GM19043 (cell line): ENCODE data around the gene CERKL.

Experiments
- ATAC-seq: cut with Tn5 transposase; IDR thresholded peaks from one replicate; pipeline ENCODE4 v1.9.1; 2021; ENCODE audit warnings: low read depth; ENCODE audit not compliant: unreplicated experiment

Gene CERKL

GRCh38 chr2:181578829-181579228 is 78.1 kb downstream of the CERKL start:
- ATAC-seq, result no peak

DNA sequence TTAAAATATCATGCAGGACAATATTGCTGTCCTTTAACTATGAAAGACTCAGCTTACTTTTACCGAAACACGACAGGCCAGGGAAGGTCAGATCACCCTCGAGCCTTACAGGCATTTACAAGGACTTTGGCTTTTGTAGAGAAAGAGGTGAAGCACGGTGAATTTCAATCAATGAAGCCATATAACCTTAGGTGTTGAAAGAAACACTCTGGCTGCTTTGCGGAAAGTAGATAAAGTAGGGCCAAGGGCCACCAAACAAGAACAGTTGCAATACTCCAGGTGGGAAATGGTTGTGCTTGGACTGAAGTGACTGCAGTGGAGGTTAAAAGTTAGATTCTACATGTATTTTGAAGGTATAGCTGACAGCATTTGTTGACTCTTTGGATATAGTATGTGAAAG is 80.5 kb downstream of the CERKL start:
- no peak for ATAC-seq

- ATAC-seq, result no peak
These were observed 81.3 kb downstream of the CERKL start for GRCh38 chr2:181575650-181576025.

DNA sequence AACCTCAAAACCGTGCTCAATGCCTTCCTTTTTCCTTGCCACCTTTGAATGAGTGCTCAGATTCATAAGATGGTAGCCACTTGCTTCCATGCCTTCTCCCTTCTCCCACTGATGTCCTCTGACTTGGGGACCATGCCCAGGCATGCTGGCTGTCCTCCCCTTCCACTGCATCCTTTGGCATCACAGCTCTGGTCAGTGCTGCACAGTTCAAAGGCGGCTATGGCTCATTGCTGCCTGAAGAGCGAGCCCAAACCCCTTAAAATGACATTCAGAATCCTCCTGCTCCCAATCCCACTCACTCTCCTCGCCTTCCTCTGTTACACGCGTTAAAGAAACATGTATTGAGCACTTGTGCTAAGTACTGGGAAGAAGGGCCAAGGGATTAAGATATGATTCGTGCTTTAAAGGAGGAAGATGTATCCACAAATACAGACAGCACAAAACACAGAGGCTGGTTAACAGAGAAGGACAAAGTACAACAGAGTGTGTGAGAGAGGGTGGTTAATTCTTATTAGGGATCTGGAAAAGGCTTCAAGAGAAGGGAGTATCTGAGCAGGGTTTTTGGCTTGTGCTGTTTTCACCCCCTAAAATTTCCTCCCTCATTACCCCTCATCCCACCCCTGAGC is 81.8 kb downstream of the CERKL start:
- ATAC-seq, result no peak

DNA sequence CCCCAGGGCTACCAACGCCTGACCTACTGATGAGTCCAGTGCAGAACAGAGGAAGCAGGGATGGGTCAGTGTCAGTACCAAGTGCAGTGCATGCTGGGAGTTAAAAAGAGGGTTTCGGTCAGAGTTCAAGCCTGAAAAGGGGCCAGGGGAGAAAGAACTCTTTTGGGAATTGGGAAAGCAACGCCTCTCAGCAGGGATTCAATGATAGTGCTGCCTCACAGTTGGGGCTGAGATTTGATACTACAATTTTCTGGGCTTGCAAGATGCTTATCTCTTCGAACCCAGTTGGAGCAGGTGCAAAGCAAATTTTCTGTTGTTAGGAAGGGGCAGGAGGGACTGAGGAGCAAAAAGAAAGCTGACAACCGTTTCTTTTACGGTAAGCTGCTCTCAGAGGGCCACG is 82.6 kb downstream of the CERKL start:
- ATAC-seq, result no peak

- no peak for ATAC-seq
These were observed 83.7 kb downstream of the CERKL start for GRCh38 chr2:181573140-181573736.

GRCh38 chr2:181570833-181571661 is 85.9 kb downstream of the CERKL start:
- no peak for ATAC-seq

- ATAC-seq, result no peak
These were observed 86.8 kb downstream of the CERKL start for GRCh38 chr2:181570059-181570458.

DNA sequence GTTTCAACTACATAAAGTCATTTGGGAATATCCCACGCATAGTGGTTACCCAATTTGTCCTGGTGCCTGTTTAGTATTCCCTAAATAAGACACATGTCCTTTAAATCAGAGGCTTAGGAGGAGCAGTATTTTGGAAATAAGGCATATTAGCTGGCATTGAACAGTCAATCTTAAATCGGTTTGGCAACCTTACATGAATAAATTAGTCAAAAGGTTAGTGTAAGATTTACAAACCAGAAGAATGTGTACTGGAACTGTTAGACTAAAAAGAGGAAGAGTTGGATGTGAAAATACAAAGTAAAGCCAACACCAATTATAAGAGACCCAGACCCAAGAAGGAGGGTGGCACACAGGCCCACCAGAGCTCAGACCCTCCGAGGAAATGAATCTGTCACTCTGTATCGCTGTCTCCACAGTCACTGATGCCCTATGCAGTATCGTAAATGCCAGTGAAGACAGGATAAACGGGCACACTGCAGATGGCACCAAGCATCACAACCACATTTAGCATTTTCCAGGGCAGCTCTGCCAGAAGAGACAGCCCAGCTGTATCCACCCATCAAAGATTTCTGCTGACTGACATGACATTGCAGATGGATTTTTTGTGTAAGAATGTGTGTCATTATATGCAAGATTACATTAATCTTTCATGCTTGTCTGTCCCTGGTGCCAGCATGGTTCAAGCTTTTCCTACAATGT is 90.4 kb downstream of the CERKL start:
- ATAC-seq, result no peak

GRCh38 chr2:181563101-181563692 is 93.7 kb downstream of the CERKL start:
- ATAC-seq, result no peak

GRCh38 chr2:181558371-181558770 is 98.5 kb downstream of the CERKL start:
- ATAC-seq, result no peak

GRCh38 chr2:181554061-181554830 is 102.7 kb downstream of the CERKL start:
- no peak for ATAC-seq

- no peak for ATAC-seq
These were observed 103.7 kb downstream of the CERKL start for GRCh38 chr2:181553244-181553643.

DNA sequence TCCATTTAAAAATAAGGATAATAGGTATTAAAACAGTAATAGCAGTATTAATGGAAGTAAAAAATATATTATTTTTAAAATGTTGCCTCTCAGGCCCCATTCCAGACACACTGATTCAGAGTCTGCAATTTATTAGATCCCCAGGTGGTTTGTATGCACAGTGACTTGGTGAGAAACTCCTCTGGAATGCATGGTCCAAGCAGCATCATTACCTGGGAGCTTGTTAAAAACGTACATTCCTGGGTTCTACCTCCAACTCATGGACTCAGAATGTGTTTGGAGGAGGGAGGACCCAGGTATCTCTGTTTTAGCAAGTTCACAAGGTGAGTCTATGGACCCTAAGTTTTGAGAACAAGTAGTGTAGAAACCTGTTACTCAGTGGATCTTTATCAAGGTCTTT is 104.1 kb downstream of the CERKL start:
- no peak for ATAC-seq

DNA sequence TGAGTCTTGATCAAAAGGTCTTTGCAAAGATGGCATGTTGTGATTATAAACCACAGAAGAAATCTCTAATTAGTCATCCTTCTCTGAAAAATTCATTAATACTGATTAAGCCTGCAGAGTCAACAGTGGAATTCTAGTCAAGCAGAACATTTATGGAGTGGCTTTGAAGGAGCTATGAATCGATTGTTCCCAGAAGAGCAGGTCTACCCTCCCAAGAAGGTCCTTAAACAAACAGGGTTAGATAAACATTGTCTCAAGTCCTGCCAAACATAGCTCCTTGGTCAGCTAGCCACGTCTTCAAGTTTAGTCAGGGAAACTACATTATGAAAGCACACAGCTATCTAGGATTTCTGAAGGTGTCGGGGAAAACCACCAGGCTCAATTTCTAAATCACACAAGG is 110.8 kb downstream of the CERKL start:
- ATAC-seq, result no peak

- ATAC-seq, result no peak
These were observed 114.7 kb downstream of the CERKL start for GRCh38 chr2:181542170-181542569.

DNA sequence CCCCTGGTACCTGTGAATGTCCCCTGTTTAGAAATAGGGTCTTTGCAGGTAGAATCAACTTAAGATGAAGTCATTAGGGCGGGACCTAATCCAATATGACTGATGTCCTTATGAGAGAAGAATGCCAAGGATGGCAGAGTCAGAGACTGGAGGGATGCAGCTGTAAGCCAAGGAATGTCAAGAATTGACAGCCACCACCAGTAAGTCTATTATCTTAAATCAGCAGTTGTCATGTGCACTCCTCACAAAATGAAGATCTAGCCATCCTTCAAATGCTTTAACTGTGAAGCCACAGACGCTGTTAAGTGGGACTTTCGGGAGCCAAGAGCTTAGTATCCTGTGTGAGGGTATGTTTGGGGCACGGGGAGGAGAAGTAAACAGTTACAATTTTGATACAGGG is 116.5 kb downstream of the CERKL start:
- no peak for ATAC-seq

DNA sequence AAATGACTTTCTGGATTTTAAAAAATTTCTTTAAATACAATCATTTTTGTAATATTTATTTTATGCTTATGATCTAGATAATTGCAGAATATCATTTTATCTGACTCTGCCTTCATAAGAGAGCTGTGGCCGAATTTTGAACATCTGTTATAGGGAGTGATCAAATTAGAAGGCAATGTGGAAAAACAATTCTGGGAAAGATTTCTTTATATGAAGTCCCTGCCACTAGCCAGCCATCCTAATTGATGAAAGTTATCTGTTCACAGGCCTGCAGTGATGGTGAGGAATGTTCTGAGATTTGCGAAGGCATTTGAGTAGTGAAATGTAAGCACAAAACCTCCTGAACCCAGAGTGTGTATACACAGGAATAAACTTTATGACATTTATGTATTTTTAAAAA is 120.2 kb downstream of the CERKL start:
- ATAC-seq, result no peak

GRCh38 chr2:181528441-181528840 is 128.5 kb downstream of the CERKL start:
- ATAC-seq, result no peak

- no peak for ATAC-seq
These were observed 129.8 kb downstream of the CERKL start for GRCh38 chr2:181527058-181527457.
